Kidney glomerular epithelial cell (primary cell): ENCODE results near the gene USP15.
A peak's percentile ranks its signal among the peaks of the same experiment; 100 is the strongest.
"Not testable (repeated sequence)": the region's sequence is repeated elsewhere in the genome, so short reads cannot be mapped to it uniquely, and the experiment has no call there.

ENCODE experiments used
- DNase-seq: peaks from one replicate; lab custom pipeline; 2025; lab: John Stamatoyannopoulos, UW

The USP15 gene

DNA sequence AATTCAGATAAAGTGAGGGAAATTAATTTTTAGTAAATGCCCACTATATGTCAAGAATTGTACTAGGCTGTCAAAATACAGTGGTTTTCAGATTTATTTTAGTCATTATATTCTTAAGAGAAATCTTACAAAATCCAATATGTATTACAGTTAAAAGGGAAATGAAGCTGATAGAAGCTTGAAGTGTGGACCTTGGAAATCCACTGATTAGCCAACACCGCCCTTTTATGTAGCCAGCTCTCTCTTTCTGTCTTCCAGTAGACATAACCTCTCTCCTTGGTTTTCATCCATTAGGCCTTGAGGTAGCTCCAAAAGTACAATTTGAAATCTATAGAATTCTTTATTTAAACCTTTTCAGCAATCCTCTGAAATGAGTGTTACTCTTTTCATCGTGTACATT, 63.2 kb downstream of the USP15 start:
- DNase-seq = no peak

- no peak for DNase-seq
These were observed 68.2 kb downstream of the USP15 start for GRCh38 chr12:62328296-62328921.

DNA sequence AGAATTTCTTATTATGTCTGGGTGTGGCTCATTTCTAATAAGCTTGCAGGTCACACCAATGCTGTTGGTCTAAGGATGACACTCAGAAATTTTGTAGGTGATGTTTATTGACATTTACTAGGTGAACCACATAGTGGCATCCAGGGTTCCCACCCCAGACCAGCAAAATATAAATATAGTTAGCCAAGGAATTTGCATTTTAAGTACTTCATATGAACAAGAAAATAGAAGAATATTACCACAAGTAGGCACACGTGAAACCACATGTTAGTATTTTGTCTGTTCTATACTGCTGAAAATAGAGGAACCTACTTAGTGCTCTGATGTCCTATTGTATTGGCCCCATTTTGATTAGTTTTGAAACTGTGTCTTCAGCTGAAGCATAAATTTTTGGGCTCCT, 71.1 kb downstream of the USP15 start:
- no peak for DNase-seq

DNA sequence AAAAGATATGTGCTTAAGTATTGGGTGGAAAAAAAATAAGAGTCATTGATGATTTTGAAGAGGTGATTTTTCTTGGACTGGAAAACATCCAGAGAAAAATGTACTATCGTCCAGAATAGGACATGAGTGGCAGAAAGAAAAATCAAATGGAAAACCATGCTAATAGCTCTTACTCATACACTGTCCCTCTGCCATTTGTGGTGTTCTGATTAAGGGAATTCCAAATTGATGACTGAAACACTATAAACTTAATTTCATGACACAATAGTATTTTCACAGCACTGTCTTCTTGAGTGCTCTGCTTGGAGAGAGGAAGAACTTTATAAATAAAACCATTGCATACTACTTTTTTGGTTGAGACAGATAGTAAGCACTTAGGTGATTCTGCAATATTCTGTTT, 72.4 kb downstream of the USP15 start:
- DNase-seq = peak; percentile 24

GRCh38 chr12:62335057-62335456, 74.9 kb downstream of the USP15 start:
- no peak for DNase-seq

DNA sequence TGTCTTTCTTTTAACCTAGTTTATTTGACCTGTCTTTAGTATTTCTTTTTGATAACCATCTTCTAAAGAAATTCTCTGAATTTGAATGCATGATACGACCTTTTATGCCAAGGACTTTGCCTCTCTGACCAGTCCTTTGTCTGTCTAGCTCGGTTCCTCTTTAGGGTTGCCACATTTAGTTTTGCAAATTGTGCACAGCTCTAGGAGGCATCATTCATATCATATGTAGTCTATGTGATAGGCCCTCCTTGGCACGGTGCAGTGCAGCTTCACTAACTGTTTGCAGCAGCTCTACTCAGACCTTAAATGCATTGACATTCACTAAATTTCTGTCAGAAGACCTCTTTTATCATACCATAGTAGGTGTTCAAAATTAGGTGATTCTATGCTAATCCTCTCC, 75.6 kb downstream of the USP15 start:
- DNase-seq = no peak

- DNase-seq = not testable (repeated sequence)
These were observed 77.4 kb downstream of the USP15 start for GRCh38 chr12:62337643-62338042.

DNA sequence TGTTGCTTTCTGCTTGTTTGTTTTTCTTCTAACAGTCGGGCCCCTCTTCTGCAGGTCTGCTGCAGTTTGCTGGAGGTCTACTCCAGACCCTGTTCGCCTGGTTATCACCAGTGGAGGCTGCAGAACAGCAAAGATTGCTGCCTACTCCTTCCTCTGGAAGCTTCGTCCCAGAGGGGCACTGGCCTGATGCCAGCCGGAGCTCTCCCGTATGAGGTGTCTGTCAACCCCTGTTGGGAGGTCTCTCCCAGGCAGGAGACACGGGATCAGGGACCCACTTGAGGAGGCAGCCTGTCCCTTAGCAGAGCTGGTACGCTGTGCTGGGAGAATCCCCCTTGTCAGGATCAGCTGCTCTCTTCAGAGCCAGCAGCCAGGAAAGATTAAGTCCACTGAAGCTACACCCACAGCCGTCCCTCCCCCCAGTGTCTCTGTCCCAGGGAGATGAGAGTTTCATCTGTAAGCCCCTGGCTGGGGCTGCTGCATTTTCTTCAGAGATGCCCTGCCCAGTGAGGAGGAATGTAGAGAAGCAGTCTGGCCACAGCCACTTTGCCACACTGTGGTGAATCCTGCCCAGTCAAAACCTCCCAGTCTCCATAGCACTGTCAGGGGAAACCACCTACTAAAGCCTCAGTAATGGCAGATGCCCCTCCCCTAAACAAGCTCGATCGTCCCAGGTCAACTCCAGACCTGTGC, 82.6 kb downstream of the USP15 start:
- DNase-seq = not testable (repeated sequence)

DNA sequence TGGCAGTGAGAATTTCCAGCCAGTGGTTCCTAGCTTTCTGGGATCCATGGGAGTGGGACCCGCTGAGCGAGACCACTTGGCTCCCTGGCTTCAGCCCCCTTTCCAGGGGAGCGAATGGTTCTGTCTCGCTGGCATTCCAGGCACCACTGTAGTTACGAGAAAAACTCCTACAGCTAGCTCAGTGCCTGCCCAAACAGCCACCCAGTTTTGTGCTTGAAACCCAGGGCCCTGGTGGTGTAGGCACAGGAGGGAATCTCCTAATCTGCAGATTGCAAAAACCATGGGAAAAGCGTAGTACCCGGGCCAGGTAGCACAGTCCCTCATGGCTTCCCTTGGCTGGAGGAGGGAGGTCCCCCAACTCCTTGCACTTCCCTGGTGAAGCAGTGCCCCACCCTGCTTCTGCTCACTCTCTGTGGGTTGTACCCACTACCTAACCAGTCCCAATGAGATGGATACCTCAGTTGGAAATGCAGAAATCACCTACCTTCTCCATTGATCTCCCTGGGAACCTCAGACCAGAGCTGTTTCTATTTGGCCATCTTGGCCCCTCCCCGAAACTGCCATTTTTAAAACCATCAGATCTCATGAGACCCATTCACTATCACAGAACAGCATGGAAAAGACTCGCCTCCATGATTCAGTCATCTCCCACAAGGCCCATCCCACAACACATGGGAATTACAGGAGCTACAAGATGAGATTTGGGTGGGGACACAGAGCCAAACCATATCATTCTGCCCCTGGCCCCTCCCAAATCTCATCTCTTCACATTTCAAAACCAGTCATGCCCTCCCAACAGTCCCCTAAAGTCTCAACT, 83.3 kb downstream of the USP15 start:
- not testable (repeated sequence) for DNase-seq

DNA sequence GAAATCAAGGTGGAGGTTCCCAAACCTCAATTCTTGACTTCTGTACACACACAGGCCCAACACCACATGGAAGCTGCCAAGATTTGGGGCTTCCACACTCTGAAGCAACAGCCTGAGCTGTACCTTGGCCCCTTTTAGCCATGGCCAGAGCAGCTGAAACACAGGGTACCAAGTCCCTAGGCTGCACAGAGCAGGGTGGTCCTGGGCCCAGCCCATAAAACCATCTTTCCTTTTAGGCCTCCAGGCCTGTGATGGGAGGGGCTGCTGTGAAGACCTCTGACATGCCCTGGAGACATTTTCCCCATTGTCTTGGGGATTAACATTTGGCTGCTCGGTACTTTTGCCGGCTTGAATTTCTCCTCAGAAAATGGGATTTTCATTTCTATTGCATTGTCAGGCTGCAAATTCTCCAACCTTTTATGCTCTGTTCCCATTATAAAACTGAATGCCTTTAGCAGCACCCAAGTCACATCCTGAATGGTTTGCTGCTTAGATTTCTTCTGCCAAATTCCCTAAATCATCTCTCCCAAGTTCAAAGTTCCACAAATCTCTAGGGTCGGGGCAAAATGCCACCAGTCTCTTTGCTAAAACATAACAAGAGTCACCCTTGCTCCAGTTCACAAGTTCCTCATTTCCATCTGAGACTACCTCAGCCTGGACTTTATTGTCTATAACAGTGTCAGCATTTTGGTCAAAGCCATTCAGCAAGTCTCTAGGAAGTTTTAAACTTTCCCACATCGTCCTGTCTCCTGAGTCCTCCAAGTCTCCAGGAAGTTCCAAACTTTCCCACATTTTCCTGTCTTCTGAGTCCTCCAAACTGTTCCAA, 84.7 kb downstream of the USP15 start:
- not testable (repeated sequence) for DNase-seq

- no peak for DNase-seq
These were observed 85.5 kb downstream of the USP15 start for GRCh38 chr12:62345667-62346066.

GRCh38 chr12:62346817-62347216, 86.6 kb downstream of the USP15 start:
- DNase-seq = no peak

DNA sequence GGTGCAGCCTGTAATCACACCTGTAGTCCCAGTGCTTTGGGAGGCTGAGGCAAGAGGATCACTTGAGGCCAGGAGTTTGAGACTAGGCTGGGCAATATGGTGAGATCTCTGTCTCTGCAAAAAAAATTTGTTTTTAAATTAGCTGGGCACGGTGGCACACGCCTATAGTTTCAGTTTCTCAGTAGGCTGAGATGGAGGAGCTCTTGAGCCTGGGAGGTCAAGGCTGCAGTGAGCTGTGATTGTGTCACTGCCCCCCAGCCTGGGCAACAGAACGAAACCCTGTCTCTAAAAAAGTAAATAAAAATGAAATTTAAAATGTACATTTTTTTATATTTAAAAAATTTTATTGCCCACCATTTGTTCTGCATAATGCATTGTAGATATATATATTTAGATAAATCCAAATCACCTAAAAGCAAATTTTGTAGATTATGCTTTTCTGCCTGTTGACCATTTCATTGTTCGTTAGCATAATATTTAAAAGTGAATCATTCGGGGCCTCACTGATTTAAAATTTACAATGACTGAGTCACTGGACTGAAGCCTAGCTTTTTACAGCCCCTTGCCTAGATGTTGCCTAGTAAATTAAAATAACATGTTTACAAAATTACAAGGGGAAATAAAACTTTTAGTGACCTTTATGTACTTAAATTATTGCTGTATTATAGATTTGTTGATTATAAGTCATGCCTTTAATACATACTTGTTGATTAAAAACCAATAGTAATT, 87.9 kb downstream of the USP15 start:
- no peak for DNase-seq

DNA sequence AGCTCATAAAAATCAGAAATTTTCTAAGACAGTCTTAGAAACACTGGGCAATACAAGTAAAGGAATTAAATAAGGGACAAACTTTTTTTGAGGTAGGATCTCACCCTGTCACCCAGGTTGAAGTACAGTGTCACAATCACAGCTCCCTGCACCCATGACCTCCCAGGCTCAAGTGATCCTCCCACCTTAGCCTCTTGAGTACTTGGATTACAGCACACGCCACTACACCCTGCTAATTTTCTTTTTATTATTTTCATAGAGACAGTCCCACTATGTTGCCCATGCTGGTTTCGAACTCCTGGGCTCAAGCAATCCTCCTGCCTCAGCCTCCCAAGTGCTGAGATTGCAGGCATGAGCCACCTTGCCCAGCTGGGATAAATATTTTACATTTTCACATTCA, 90.3 kb downstream of the USP15 start:
- DNase-seq = no peak

DNA sequence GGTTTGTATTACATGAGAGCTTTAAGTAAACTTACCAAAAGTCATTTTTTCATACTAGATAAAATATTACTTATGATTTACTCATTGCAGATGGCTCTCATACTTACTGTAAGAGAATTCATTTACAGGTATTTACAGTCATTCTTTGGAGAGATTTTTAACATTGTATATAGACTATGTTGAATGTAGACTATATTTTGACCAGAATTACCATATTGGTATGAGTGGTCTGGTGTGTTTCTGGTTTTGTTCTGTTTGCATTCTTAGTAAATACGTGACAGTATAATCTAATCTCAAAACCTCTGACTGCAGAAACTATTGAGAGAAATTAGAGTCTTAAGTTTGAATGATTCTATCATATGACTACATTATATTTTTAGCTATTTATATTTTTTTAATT, 91.1 kb downstream of the USP15 start:
- no peak for DNase-seq

- no peak for DNase-seq
These were observed 100.8 kb downstream of the USP15 start for GRCh38 chr12:62361048-62361447.

GRCh38 chr12:62363506-62363905, 103.3 kb downstream of the USP15 start:
- DNase-seq = no peak

GRCh38 chr12:62364697-62365096, 104.5 kb downstream of the USP15 start:
- not testable (repeated sequence) for DNase-seq

- DNase-seq = not testable (repeated sequence)
These were observed 105.6 kb downstream of the USP15 start for GRCh38 chr12:62365846-62366245.

DNA sequence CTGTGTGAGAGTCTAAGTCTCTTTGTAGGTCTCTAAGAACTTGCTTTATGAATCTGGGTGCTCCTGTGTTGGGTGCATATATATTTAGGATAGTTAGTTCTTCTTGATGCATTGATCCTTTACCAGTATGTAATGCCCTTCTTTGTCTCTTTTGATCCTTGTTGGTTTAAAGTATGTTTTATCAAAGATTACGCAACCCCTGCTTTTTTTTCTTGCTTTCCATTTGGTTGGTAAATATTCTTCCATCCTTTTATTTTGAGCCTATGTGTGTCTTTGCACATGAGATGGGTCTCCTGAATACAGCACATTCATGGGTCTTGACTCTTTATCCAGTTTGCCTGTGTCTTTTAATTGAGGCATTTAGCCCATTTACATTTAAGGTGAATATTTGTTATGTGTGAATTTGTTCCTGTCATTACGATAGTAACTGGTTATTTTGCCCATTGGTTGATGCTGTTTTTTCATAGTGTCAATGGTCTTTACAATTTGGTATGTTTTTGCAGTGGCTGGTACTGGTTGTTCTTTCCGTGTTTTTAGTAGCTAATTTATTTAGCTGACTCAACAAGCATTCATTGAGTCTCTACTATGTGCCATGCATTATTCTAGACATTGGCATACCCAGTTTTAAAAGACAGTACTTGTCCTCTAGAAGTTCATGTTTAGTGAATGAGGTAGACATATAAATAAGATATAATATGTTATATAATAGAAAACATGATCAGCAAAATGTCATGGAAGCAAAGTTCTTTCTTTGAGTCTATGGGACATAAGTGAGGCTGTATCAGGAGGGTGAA, 108.4 kb downstream of the USP15 start:
- not testable (repeated sequence) for DNase-seq

- no peak for DNase-seq
These were observed 110.0 kb downstream of the USP15 start for GRCh38 chr12:62370189-62370588.
